ENCODE data around the gene IPO11.
"Not testable (repeated sequence)": the region's sequence is repeated elsewhere in the genome, so short reads cannot be mapped to it uniquely, and the experiment has no call there.

DNA sequence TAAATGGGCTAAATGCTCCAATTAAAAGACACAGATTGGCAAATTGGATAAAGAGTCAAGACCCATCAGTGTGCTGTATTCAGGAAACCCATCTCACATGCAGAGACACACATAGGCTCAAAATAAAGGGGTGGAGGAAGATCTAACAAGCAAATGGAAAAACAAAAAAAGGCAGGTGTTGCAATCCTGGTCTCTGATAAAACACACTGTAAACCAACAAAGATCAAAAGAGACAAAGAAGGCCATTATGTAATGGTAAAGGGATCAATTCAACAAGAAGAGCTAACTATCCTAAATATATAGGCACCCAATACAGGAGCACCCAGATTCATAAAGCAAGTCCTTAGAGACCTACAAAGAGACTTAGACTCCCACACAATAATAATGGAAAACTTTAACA is 245.2 kb downstream of the IPO11 start:
- TF ChIP-seq, protein P1, sequence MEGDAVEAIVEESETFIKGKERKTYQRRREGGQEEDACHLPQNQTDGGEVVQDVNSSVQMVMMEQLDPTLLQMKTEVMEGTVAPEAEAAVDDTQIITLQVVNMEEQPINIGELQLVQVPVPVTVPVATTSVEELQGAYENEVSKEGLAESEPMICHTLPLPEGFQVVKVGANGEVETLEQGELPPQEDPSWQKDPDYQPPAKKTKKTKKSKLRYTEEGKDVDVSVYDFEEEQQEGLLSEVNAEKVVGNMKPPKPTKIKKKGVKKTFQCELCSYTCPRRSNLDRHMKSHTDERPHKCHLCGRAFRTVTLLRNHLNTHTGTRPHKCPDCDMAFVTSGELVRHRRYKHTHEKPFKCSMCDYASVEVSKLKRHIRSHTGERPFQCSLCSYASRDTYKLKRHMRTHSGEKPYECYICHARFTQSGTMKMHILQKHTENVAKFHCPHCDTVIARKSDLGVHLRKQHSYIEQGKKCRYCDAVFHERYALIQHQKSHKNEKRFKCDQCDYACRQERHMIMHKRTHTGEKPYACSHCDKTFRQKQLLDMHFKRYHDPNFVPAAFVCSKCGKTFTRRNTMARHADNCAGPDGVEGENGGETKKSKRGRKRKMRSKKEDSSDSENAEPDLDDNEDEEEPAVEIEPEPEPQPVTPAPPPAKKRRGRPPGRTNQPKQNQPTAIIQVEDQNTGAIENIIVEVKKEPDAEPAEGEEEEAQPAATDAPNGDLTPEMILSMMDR (IDR thresholded peaks at IDR 0.05; ENCODE audit: low read depth, low read length) = not testable (repeated sequence)
- not testable (repeated sequence) for TF ChIP-seq POLR2A (IDR thresholded peaks at IDR 0.05; ENCODE audit: extremely low read depth, insufficient read length)
